ENCODE data around the gene TMPRSS15.

Gene TMPRSS15

DNA sequence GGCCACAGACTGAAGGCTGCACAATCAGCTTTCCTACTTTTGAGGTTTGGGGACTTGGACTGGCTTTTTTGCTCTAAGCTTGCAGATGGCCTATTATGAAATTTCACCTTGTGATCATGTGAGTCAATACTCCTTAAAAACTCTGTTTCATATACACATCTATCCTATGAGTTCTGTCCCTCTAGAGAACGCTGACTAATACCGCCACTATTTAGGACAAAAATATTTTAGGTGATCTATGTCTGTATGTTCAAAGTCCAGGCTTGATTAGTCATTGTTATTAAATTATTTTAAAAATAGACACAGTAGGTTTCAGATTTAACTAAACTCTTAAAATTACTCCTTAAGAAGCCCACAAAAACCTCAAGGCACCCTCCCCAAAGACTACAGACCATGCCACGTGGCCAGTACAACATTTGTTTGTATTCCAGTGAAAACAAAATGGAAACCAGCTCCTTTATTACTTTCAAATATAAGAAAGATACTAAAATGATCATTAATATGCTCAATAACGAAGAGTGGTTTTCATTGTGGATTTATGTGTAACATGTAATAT is 63.1 kb downstream of the TMPRSS15 start:
- no peak for DNase-seq

DNA sequence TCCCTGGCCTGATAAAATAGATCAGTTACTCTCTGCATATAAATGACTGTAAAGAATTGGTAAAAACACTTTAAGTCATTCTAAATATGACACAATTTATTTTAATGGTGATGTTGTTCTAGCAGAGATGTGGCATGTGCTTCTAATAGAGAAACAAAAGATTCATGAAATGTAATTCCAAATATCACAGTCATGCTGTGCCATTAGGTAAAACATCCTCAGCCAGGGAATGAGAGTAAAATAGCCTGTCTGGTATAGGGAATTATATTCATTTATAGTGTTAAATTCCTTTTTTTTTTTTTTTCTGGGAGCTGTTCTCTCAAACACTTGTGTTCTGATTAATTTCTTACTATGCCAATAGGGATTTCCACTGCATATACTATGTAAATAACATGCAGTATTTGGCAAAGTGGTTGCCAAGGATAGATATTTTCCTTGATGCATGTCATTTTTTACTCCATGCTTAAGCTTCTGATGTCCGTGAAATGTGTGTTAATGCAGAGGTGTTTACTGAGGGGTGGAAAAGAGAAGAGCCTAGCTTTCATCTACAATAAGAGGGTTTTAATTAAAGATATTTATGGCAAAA is 67.8 kb downstream of the TMPRSS15 start:
- DNase-seq, result no peak

DNA sequence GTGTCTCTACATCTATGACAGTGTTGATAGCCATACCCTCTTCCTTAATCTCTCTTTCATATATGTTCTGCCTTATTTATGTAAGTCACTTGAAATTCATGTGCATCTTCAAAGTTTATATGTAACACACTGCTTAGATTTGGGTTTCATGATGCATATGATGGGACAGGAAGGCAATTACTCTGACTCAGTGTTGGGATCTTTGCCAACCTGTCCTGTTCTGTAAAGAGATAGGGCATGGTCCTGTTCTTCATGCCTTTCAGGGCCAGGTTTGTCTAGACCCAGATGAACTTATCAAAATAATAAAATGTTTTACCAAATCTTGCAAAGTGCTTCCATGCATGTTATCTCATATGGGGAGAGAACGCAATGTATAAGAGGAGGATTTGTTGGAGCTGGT is 69.5 kb downstream of the TMPRSS15 start:
- no peak for DNase-seq

DNA sequence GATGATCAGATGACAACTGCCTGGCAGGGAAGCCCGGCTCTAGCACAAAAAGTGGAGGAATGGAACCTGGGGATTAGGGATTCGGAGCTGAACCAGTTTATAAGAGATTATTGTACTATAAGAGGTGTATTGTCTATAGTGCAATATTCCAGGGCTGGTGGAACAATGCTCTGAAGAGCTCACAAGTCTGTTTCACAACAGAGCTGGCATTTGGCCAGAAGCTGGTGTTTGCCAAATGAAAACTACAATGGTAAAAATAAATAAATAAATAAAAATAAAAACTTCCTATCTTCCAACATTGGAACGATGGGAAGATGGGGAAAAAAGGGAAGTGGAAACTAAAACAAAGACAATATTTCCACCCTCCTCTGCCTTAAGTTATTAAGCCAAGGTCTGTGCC is 85.4 kb downstream of the TMPRSS15 start:
- DNase-seq, result no peak

DNA sequence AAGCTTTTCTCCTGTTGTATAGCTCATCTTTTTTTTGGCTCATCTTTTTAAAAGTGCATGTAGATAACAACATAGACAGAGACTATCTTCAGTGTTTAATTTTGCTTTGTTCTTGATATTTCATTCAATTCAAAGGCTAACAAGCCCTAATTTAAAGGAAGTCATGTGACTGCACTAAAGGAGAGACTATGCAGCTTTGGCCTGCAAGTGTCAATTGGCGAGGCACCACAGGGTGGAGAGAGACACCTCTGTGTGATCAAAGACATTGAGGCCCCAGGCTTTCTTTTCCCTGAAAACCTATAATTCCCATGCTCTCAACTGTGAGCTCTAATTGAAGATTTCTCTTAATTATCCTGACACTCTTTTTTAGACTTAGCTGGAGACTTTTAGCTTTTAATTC is 105.4 kb downstream of the TMPRSS15 start:
- no peak for DNase-seq

DNA sequence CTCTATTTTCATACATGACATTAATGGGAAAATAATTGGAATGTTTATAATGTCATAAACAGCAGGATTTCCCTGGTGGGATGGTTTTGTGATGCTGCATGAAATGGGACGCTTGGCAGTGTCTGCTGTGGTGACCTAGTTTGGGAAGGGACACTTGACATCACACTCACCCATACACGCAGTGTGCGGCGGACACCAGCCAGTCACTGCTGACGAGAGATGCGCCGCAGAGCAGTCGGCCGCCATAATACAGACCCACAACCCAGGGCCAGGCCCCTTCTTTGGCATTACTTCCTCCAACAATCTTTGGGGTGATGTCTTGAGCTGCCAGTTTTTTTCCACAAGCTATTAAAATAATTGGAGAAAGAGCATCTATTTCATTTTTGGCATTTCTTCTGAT is 109.5 kb downstream of the TMPRSS15 start:
- no peak for DNase-seq

DNA sequence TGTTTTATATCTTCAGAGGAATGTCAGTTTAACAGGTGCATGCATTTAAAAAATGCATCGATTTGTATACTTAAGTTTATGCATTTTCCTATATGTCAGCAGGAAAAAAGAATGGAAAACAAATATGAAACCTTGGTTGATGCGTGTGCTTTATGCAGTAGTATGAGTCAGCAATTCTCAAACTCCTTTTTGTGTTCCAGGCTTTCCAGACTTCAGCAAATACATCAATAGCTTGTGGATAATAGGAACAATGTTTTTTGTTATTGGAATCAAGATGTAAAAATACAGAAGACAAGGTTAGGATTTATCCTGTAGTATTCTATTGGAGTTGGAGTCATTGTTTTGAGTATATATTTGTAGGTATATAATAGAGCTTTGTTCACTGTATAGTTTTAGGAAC is 113.7 kb downstream of the TMPRSS15 start:
- DNase-seq, result no peak

DNA sequence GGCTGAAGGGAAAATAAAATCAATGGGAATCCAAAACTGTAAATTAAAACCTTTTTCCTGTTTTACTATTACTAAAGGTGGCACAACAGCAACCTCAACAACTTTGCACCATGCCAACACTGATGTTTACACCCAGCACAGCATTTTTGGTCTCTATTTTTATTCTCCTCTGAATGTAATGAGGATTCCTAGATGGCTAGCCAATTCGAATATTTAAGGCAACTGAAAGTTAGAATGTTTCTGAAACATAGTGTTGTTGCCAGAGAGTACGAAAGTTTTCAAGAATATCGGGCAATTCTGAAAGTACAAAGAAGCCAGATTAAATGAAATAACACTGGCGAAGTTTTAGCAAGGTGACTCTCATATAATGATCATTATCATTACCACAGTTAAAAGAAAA is 118.2 kb downstream of the TMPRSS15 start:
- DNase-seq, result no peak

DNA sequence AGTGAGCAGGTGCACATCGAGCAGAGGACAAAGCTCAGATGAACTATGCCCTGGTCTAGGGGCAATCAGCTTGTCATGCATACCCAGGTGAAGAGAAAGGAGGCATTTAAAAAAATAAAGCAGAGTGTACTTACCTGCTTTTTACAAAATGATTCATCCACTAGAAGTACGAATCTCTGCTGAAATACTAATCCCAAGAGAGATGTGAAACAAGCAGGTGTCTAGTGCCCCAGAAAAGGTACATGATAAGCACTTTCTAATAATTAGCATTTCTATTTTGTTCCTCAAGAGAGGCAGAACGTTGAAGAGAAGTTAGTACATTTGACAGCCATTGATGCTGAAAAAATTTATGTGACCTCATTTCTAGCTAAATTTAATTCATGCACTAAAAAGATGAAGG is 127.8 kb downstream of the TMPRSS15 start:
- DNase-seq, result no peak

DNA sequence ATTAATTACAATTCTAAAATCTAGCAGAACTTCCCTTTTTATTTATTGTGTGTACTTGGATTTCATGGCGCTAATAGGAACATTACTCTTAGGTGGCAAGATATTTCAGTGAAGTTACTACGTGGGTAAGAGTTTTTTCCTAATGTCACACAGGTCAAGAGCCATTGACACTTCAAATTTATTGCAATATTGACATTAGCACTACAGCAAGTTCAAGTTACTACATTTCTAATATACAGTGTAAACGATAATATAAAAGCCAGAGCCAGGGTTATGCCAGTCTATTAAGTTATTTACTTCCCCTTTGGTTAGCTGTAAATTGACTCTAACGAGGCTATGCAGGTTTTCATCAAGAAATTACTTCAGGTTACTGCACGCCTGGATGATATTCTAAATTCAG is 129.2 kb downstream of the TMPRSS15 start:
- no peak for DNase-seq

DNA sequence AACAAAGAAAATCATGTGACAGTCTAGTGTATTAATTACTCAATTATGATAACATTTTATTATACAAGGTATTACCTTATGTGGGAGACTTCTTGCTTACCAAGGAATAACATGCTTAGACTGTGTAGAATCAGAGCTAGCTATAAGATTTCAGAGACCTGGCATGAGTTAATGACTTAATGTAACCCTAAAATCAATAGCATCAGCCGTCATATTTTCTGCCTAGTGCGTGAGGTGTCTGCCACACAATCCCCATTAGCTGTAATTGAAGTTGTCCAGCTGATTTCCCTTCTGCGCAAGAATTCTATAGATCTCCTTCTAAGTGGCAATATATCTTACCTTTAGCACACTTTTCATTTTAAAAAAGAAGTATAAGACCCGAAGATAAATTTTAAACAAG is 130.2 kb downstream of the TMPRSS15 start:
- DNase-seq, result no peak

DNA sequence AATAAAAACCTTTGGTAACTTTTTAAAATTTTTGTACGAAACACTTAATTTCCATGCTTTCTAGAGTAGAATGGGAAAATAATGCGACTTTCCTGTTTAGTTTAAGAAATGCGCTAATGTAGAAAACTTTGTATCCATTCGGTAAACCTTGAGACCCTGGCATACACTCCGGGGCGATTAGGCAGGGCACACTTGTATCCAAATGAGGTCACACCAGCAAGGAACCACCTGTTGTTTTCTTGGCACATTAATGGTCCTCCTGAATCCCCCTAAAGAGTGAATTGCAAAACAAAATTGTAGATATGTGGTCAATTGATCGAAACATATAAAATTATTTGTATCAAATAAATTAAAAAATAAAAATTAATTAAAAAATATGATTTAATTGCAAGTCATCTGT is 133.7 kb downstream of the TMPRSS15 start:
- no peak for DNase-seq

DNA sequence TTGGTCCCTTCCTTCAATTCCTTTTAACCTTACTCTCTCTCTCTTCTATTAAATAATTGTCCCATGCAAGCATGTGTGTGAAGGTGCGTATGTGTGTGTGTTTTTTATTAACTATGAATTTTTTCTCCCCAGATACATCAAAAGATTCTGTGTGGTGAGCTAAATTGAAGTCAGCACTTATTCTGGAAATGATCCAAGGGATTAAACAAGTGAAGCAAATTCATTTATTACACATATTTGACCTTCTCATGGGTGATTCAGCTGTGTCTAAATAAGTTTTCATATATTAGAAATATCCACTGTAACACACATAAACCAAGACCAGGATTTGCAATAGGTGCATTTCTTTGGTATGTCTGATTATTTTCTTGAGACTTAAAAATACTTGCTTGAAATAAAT is 134.7 kb downstream of the TMPRSS15 start:
- DNase-seq, result no peak

DNA sequence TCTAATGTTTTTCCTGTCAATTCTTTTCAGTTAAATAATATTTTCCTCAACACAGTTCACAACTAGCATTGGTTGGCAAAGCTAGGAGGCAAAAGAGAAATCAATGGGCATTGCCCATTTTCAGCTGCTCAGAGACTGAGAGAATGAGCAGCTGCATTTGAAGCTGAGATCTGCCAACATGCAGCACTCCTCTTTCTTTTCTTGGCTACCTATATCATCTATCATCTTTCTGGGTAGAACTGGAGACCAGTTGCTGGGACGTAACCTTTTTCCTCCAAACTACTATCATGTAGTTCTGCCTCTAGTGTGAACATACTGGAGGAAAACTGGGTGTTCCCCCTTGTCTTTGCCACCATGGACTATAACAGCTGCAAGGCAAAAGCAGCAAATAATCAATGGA is 136.1 kb downstream of the TMPRSS15 start:
- DNase-seq, result no peak

DNA sequence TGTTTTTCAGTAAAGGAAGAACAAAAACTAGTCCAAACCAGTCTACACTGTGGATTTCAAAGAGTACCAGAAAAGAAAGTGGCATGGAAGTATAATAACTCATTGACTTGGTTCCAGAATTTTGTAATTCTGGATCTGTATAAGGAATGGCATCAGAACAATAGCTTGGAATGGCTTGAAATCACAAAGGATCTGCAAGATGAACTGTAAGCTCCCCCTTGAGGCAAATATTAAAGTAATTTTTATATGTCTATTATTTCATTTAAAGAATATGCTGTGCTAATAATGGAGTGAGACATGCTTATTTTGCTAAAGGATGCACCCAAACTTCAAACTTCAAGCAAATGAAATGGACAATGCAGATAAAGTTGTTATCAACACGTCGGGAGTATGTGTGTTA is 137.6 kb downstream of the TMPRSS15 start:
- no peak for DNase-seq

DNA sequence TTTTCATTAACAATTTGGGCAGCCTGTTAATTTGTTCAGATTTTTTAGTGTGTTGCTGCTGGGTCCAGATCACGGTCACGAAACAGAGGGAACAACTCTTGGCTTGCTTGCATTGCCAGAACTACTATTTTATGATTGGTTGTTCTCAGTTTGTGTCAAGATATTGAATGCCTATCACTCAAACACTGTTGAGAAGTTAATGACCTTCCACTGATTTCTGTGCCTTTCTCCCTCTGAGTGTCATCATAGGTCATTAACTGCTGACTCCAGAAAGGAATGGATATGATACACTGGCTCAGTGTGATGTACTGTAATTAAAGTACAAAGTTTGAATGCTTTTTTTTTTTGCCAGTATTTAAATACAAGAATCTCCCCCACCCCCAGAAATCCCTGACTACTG is 149.8 kb downstream of the TMPRSS15 start:
- no peak for DNase-seq

DNA sequence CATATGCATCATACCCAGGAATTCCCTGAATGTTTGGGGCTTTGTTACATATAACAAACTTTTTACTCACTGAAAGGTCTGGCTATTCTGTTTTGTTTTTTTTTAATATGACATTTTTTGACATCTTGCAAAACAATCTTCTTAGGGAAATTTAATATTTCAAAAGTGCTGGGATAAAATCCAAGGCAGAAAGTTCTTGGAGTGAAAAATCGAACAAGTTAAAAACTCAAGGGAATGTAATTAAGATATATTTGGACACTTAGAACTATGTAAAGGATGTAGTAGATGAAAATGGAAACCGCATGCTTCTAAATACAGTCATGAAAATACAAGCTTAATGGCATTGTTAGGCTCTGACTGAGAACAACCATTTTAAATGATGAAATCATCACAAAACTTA is 150.4 kb downstream of the TMPRSS15 start:
- DNase-seq, result no peak

DNA sequence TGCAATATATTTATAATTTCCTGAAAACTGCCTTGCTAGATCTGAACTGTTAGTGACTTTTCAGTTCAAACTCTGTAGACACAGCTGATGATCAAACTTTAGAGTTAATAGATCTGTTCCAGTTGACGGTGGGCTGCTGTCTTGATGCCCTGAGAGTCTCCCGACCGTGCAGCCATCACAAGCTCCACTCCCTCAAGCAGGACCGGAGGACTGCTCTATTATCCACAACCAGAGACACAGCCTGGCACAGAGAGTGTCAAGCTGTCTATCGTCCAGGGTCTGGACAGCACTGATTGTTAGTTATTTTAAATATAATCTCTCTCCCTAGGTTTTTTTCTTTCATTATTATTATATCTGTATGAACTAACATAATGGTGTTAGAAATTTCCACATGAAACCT is 150.9 kb downstream of the TMPRSS15 start:
- DNase-seq, result no peak

DNA sequence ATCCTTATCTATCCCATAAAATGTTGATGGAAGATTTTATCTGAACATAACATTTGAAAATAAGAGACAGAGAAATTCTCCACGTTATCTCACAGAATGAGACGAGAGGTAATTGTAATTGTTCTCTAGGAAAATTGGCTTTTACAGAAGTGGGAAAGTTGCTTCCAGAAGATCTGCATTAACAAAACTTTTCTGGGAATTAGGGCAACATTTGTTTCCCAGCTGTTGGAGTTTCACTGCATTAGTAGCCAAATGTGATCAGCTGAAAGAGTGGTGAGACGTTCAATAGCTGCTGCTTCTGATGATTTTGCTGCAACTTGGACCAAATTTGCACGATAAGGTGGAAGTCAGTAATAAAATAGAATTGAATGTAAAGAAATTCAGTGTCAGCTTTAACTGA is 151.3 kb downstream of the TMPRSS15 start:
- no peak for DNase-seq

DNA sequence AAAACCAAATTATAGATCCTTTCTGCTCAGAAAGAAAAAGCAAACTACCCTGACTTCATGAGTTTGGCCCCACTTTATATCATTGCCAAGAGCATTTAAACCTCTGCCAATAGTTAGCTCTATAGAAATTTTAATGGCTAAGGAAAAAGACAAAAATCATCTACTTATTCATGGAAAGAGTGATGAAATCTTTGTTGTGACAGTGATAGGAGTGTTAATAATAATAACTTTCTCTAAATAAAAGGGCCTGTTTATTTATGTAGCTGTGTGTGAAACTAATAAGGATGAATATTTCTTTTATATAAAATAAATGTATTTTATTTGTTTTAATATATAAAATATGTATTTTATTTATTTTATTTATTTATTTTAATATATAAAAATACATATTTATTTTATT is 152.5 kb downstream of the TMPRSS15 start:
- DNase-seq, result no peak

DNA sequence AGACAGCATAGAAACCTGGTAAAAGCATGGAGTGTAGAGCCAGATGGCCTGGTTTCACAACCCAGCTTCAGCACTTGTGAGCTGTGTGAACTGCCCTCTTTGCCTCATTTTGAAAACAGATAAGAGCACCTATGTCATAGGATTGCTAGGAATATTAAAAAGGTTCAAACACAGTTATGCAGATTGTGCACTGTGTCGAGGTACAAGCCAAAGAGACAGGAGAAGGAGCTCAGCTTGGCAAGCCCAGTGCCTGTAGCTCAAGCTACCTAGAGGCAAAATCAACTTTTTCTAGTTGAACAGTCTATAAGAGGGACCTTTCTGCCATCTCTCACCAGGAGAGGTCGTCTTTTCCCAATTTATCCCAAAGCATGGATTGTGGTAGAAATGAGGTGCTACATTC is 153.9 kb downstream of the TMPRSS15 start:
- no peak for DNase-seq

DNA sequence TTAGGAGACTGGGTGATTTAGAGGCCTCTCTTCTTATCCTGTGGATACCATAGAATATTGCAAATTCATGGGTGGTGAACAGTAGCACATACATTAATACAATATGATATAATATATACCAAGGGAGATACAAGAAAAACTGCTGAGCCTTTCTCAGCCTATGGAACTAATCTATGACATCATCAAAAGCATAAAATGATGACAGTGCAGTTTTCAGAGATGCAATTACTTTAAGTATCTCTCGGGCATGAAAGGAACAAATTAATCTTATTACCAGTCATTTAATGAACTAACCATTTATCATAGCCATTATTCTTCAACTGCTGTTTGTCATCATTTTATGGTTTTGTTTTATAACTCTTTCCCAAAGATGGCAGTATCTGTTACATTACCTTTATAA is 155.4 kb downstream of the TMPRSS15 start:
- no peak for DNase-seq

DNA sequence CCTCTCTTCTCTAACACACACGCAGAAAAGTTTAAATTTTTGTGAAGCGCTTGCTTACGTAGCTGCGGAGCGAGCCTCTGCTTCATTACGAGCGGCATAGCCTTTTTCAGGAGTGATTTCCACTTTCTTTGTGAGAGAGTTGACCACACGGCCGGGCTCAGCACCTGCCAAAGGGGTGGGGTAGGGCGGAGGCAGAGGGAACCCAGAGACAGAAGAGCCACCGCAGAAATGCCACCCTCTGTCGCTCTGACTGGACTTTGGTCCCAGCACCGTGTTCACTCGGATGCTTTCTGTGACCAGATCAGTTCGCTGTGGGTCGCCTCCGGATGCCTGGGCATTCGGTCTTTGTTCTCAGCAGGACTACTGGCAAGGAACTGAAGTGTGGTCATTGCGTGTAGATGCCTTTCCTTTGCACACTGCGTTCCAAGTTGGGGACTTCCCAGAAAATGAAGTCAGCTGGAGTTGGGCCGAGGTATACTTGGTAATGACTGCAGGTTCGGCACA is 158.1 kb downstream of the TMPRSS15 start:
- DNase-seq, result no peak

DNA sequence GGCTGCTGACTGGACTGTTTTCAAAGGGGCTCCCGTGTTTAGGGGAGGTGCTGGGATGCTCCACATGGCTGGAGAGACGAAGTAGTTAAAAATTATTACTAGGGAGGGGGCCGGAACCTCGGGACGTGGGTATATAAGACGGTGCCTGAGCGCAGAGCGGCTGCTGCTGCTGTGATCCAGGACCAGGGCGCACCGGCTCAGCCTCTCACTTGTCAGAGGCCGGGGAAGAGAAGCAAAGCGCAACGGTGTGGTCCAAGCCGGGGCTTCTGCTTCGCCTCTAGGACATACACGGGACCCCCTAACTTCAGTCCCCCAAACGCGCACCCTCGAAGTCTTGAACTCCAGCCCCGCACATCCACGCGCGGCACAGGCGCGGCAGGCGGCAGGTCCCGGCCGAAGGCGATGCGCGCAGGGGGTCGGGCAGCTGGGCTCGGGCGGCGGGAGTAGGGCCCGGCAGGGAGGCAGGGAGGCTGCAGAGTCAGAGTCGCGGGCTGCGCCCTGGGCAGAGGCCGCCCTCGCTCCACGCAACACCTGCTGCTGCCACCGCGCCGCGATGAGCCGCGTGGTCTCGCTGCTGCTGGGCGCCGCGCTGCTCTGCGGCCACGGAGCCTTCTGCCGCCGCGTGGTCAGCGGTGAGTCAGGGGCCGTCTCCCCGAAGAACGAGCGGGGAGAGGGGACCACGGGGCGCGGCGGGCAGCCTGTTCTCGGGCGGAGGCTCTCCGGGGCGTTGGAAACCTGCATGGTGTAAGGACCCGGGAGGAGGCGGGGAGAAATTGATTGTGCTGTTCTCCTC is 158.7 kb downstream of the TMPRSS15 start, which contains the start of gene CHODL:
Gene CHODL (plus strand): TSS at position 163 of the 793 bp plus-strand sequence. CDS start 391 bp downstream, at position 554.
- no peak for DNase-seq
